ENCODE results near the gene TRIM66.
A peak's percentile ranks its signal among the peaks of the same experiment; 100 is the strongest.

TRIM66 gene

DNA sequence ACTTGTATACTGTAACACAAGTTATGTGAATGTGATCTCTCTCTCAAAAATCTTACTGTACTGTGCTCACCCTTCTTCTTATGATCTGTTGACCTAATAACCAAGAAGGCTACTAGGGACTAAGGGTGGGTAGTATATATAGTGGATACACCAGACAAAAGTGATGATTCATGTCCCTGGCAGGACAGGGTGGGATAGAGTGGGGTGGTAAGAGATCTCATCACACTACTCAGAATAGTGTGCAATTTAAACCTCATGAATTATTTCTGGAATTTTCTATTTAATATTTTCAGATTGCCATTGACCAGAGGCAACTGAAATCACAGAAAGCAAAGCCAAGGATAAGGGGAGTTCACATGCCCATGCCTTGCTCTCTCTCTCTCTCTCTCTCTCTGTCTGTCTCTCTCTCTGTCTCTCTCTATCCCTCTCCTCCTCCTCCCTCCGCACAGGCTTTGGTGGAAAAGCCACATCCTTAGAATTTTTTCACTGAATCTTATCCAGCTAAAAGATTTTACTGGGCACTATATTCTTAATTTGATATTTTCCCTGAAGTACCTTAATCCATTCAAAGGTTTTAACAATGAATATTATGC lies 76.4 kb downstream of the TRIM66 start:
- DNase-seq, result peak; percentile 66

- DNase-seq, result peak; percentile 100
Observed at GRCh38 chr11:8604078-8604723, 78.3 kb downstream of the TRIM66 start.

DNA sequence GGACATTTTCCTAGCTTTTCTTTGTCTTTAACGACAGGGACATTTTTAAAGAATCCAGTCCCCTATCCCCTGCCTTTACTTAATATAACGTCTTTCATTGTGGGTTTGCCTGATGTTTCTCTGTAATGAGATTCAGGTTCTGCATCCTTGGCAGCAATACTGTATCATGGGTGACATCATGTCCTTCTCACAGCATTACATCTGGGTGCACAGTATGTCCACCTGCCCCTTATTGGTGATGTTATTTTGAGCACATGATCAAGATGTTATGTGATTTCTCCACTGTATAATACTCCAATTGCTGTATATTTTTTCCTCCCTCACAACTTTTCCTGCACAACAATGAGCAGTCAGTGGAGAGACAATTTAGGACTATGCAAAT lies 78.8 kb downstream of the TRIM66 start:
- peak; percentile 11 for DNase-seq

DNA sequence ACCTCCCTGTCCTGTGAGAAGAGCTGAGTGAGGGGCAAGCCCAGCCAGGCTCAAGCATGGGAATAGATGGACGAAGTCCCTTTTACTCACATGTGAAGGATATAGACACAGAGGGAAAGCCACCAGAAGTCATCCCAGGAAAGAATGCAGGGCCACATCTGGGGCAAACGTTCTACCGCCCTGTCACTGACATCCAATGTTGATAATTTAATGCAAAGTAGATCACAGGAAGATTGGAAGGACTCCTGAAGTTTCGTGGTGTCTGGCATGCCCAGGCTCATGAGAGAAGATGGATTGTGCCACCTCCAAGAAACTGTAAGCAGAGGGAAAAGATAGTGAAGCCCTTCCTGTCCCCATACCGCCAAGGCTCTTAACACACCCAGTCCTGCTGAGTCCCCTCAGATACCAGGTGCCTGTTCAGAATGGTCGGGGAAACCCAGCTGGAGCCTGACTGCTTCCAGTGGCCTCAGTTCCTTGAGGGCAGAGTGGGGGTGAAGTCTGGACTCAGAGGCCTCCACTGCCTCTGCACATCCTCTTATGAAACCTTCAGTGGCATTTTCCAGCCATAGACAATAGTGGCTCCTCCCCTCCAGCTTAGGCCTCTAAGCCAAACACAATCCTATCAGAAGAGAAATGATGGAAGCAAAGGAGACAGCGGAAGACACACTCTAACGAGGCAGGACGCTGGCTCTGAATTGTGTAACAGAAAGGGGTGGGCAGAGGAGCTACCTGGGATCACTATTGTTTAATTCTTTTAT lies 80.9 kb downstream of the TRIM66 start:
- DNase-seq, result no peak

- no peak for DNase-seq
Observed at GRCh38 chr11:8598506-8598905, 84.0 kb downstream of the TRIM66 start.

- DNase-seq, result peak; percentile 39
Observed at GRCh38 chr11:8597182-8597581, 85.3 kb downstream of the TRIM66 start.

DNA sequence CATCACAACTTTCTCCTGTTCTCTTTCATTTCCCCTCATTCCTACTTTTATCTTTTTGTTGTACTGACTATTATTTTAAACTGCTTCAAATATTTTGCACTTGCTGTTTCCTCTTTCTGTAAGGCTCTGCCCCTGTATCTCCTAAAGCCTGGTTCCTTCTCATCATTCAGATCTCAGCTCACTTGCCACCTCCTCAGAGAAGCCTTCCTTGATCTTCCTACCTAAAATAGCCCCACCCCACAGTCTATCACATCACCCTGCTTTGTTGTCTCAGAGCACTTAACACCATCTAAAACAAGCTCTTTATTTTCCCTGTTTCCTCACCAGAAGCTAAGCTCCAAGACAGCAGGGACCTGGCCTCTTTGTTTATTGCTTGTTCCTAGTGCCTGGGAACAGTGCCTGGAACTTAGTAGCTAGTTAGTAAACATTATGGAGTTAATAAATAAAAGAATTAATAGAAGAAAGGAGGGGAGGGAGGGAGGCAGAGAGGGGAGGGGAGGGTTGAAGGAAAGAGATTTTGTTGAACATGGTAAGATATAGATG lies 85.9 kb downstream of the TRIM66 start:
- DNase-seq, result no peak

GRCh38 chr11:8593935-8594909 lies 88.2 kb downstream of the TRIM66 start, which contains the start of gene STK33:
Gene STK33, minus strand, starts transcription at chr11:8594228. Its CDS starts 119,323 bp downstream, at chr11:8474905.
- DNase-seq, result no peak

- no peak for DNase-seq
Observed at GRCh38 chr11:8593455-8593854, 89.0 kb downstream of the TRIM66 start.

GRCh38 chr11:8587915-8588314 lies 94.5 kb downstream of the TRIM66 start:
- no peak for DNase-seq

DNA sequence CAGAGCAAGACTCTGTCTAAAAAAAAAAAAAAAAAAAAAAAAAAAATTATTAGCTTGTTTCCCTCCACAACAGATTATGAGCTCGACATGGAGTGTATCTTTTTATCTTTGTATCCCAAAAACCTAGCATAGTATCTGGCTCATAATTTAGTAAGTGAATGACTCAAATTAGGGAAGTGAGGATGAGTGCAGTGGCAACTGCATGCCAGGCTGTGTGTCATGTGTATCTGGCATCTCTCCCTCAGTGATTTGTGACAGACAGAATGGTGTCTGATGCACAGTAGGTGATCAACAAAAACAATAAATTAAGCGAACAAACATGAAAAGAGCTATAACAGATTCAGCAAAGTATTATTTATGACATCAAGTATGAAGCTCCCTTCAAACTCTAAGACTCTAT lies 95.7 kb downstream of the TRIM66 start:
- no peak for DNase-seq

GRCh38 chr11:8586184-8586583 lies 96.3 kb downstream of the TRIM66 start:
- no peak for DNase-seq

DNA sequence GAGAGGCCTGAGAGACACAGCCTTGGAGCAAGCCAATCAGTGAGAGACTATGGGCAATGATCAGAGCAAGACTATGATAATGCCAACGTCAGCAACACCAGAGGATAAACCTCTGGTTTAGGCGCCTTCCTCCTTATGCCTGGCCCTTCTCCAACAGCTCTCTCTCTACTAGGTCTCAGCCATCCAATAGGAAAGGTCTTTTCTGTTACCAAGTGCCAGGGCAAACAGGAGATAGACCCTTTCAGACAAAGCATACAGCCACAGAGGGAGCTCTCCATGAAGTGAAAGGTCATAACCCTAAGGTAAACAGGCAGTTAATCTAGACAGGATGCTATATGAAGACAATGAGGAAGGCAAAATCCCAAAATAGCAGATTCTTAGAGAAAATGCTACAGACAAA lies 98.0 kb downstream of the TRIM66 start:
- no peak for DNase-seq

DNA sequence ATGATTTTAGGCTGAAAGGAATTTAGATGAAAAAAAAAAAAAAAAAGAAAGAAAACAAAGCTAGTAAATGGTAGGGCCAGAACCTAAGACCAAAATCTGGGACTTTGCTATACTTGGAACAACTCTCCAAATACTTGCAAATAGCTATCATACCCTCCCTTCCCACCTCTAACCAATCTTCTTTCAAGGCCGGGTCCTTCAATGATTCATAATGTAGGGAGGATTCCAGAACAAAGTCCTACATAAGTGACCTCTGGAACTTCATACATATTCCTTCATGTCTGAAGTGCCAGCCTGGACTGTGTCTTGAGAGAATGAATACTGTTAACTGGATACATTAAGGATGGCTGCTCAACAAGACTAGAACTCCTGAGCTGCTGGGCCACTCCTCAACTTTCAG lies 98.4 kb downstream of the TRIM66 start:
- DNase-seq, result peak; percentile 62

GRCh38 chr11:8581300-8581699 lies 101.2 kb downstream of the TRIM66 start:
- DNase-seq, result no peak

GRCh38 chr11:8577791-8578581 lies 104.5 kb downstream of the TRIM66 start:
- peak; percentile 27 for DNase-seq

DNA sequence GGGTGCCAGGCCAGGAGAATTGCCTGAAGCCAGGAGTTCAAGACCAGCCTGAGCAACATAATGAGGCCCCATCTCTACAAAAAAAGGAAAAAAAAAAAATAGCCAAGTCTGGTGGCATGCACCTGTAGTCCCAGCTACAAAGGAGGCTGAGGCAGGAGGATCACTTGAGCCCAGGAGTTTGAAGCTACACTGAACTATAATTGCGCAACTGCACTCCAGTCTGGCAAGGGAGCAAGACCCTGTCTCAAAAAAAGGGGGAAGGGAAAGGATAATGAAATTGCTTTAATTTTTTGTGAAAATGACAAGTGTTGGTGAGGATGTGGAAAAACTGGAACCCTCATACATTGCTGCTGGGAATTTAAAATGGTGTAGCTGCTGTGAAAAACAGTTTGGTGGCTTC lies 107.7 kb downstream of the TRIM66 start:
- no peak for DNase-seq

DNA sequence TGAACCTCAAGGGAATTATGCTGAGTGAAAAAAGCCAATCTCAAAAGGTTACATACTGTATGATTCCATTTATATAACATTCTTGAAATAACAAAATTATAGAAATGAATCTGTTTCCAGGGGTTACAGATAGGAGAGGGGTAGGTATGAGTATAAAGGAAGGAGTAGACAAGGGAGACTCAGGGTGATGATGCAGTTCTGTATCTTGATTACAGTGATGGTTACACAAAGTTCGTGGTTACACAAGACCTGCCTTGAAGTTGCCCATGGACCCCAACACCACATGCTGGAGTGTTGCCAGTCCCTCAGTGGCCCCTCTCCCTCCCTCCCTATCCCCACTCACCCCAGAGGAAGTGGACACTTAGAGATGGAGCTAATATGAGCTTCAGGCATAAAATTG lies 108.7 kb downstream of the TRIM66 start:
- no peak for DNase-seq

- peak; percentile 72 for DNase-seq
Observed at GRCh38 chr11:8567602-8568198, 114.8 kb downstream of the TRIM66 start.

- DNase-seq, result peak; percentile 60
Observed at GRCh38 chr11:8566613-8567210, 115.8 kb downstream of the TRIM66 start.

DNA sequence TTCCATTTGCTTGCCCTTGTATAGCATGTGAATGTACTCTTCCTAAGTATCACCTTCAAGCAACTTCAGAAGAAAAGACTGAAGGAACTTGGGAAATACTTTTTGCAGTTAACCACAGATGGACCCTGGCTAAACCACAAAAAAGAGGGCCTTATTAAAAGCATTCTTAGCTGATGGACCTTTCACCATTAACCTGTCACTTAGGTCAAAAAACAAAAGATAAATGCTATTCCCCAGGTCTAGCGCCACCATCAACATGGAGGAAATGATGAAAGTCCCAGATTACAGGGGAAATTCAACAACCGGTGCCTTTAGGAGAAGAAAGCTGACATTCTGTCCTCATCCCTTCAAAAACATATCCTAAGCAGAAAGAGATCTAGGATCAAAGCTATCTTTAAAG lies 117.9 kb downstream of the TRIM66 start:
- DNase-seq, result no peak
